DMS153 treated with DMSO at 0.1 percent for 48 hours (cell line): ENCODE data around the gene RPS14.
A peak's percentile ranks its signal among the peaks of the same experiment; 100 is the strongest.

Source experiments
- DNase-seq: peaks from one replicate; lab custom pipeline; 2025; ENCODE audit not compliant: unreplicated experiment; lab: John Stamatoyannopoulos, UW

Gene RPS14

DNA sequence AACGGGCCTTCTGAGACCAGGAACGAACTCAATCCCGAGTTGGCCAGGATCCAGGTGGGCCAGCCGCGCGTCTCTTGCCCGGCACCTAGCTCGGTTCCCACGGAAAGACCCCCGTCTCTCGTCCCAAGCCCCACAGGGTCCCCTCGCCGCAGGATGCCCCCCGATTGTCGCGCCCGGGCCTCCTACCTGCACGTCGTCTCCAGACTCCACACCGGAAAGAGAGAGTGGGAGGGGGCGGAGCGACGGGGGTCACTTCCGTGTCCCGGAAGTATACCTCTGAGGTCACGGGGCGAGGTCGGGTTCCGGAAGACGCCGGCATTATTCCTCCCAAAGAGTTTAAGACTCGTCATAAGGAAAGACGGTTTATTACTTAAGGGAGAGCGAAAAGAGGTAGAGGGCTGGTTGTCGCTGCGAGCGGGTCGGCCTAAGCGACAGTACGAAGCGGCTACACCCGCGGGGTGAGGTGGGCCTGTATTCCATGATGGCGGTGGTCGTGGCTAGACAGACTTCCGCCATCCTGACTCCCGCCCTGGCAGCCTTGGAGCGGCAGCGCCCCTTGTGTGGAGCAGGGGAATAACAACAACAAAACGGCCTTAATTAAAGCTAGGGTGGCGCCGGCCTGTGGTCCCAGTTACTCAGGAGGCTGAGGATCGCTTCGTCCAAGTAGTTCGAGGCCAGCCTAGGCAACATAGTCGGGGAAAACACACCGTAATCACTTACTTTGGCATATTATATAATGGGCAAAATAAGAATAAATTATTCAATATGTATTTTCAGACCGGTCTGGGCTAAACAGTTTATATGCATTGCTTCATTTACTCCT lies at the start of gene RPS14:
Gene RPS14 (minus strand): TSS at position 223 of the 823 bp plus-strand sequence. CDS start 2,006 bp downstream, outside the sequence.
- peak; percentile 58 for DNase-seq

DNA sequence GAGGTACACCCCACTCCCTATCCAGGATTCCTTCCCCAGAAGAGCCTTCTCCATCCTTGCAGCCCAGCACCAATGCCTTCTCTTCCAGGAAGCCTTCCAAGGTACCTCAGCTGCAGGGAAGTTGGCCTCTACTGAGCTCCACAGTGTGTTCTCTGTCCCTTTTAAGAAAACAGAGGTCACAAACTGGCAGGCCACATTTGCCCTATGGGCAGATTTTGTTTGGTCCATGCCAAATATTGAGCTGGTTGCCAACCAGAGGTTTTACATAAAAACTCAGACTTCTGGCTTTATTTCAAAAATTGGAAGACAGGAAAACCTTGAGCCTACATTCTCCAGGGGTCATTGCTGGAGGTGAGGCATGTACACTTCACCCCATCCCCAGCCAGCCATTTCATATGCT lies 49.4 kb upstream of the RPS14 start:
- no peak for DNase-seq

DNA sequence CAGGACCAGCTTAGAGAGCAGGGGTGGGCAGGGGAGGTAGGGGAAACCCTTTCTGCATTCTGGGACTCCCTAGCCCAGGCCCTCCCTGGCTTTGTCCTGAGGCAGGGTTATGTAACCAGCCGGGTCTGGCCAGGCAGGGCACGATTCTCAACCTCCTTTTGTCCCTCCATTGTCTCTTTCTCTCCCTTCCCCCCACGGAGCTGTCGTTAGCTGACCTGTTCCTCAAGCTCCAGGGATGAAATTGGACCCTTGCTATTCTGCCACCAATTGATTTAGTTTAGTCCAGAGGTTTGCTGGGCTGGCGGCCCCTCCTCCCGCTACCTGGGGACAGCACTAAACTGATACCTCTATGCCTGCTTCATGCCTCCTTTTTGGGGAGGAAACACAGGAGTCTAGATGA lies 49.0 kb upstream of the RPS14 start:
- no peak for DNase-seq

DNA sequence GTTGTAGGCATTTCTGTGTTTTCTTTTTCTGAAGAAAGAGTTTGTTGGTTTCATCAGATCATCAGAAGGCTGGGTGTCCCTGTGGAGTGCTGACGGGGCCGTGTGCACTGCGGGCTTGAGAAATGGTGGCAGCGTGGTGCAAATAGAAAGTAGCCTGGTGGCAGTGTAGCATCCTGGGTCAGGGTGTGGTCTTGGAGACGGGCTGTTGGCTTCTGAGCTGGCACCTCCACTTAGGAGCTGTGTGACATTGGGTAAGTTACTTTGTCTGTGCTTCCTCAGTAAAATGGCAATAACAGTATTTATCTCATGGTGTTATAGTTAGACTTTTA lies 48.4 kb upstream of the RPS14 start:
- no peak for DNase-seq

DNA sequence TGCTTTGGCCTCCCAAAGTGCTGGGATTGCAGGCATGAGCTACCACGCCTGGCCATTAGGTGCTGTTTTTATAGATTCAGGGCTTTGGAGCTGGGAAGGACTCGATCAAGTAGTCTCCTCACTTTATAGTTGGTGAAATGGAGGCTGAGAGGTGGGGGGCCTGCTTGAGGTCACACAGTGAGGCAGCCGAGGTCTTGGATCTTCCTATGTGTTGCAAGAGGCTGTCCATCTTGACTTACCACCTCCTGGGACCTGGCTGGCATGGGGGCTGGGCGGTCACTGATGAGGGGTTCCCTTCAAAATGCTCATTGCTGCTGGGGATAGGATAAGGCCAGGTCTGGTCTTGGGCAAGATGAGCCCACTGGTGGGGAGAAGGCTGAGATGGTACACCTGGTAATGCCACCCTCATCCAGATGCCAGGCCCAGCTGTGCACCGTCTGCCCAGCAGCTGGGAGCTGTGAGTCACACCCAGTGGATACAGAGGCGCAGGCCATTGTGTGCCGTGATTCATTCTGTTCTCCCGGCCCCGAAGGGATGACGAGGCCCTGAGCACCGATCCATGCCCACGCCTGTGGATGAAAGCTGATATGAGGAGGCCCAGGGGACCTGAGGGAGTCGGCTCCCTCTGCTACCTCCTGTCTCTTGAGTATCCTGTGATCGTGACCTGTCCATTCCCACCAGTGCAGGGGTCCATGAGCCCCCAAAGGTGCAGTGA lies 47.9 kb upstream of the RPS14 start:
- DNase-seq: peak; percentile 34

DNA sequence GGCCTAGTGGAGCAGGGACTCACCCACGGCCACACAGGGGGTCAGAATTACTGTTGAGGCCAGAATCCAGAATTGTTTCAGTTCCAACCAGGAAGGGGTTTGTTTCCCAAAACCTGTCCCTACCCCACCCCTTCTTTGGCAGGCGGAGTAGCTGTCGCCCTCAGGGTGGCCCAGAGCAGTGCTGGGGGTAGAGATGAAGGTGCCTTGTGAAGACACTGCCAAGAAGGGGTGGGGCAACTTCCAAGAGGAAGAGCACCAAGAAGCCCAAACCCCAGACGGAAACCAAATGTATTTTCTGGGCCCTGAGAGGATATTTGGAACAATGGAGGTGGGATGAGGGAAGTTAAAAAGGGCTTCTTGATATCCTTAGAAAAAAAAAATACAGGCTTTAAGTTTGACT lies 47.0 kb upstream of the RPS14 start:
- DNase-seq: no peak

DNA sequence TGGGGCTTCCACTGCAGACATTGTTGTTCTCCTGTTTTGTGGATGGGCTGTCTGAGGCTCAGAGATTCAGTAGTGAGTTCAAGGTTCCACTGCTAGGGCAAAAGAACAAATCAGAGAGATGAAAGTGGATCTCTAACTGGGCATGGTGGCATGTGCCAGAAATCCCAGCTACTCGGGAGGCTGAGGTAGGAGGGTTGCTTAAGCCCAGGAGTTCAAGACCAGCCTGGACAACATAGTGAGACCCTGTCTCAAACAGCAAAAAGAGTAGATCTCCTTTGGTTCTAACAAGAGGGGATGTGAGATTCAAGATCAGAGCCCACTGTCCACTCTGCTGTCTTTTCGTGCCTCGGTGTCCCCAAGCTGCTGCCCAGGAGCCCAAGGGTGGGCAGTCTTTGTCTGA lies 46.6 kb upstream of the RPS14 start:
- DNase-seq: no peak

DNA sequence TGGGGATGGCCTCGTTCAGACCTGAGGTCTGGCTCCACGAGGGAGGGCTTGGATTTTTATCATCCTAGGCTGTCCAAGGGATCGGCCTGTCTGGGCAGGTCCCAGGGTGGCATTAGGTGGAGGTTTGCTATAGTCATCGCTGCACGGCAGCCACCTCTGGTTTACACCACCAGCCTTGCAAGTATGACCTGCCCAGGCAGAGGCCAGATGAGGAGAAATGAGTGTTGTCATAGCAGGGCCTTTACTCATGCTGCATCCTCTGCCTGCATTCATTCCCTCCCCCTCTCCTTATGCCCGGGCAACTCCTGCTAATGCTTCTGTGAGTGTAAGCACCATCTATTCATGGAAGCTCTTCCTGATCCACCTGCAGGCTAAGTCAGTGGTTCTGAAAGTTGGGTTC lies 43.1 kb upstream of the RPS14 start:
- DNase-seq: no peak

DNA sequence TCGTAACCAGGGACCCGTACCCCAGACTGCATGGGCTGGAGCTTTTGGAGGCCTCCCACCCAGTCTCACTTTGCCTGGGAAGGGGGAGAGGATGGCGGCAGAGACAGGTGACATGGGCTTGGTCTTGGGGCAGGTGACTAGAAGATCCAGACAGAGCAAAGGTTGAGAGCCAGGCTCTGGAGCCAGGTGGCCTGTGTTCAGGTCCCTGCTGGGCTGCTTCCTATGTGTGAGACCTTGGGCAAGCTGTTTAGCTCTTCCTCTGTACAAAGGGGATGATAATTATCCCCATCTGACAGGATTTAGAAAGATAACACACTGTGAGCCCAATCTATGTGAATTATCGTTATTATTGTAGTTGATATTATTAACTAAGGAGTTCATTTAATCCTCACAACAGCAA lies 42.3 kb upstream of the RPS14 start:
- DNase-seq: no peak

DNA sequence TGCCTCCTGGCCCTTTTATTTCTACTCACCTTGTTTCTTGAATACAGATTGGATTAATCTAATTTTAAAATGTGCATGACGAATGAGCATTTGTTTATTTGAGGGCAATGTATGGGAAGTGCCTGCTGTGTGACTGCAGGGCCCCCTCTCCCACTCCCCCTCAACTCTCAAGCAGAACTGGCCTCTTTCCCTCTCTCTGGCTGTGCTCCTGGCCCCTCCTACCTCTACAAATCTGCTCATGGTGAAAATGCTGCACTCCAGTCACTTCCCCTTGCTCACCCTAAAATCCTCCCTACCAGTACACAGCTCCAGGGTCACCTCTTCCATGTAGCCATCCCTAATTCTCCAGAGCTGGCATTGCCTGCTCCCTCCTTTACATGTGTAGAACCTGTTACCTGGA lies 41.2 kb upstream of the RPS14 start:
- DNase-seq: no peak

DNA sequence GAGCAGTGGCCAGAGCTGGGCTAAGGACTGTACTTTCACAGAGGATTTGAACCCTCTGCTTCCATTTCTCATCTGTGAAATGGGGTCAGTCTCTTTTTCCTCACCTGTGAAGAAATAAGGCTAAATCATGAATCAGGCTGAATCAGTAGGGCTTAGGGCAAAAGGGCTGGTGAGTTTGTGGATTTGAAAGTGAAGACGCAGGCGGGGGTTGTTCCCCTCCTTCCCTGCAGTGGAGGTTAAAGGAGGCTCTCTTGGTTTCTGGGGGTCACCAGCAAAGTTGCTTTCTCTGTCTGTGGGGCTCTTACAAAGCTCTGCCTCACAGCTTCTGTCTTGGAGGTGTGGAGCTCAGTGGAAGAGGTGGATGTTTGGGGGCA lies 40.7 kb upstream of the RPS14 start:
- no peak for DNase-seq

DNA sequence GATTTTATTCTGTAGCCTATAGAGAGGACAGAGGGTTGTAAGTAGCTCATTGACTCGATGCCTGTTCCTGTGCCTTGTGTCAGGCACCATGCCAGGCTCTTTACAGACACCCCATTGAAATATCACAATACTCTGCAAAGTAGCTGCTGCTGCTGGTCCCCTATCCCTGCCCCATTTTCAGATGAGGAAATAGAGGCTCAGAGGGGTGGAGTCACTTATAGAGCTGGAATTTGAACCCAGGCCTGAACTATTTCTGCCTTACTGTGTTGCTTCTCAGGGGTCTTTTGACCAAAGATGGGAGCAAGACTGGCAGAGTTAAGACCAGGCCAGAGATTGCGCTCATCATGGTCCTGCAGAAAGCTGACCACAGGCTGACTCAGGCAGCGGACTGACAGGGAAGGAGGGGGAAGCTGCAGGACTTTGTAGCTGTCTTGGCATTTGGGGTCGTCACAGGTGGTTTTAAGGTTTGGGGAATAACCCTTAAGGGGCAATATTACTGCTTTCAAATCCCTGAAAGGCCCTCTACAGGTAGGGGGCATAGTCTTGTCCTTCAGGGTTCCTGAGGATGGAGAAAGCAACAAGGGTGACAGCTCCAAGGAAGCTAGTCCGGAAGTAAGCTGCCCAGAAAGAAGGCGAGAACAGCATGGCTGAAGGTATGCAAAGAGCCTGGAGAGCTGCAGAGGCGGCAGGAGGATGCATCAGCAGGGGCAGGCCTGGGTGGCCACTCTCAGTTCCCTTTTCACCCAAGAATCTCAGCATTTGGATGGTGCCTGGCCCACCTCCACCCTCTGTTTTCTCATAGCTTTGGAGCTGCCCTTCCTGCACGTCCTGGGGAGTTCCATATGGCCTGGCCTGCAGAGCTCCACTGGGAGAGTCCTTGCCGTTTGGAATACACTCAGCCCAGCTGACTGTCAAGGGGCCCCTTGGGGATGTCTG lies 40.1 kb upstream of the RPS14 start:
- DNase-seq: no peak

DNA sequence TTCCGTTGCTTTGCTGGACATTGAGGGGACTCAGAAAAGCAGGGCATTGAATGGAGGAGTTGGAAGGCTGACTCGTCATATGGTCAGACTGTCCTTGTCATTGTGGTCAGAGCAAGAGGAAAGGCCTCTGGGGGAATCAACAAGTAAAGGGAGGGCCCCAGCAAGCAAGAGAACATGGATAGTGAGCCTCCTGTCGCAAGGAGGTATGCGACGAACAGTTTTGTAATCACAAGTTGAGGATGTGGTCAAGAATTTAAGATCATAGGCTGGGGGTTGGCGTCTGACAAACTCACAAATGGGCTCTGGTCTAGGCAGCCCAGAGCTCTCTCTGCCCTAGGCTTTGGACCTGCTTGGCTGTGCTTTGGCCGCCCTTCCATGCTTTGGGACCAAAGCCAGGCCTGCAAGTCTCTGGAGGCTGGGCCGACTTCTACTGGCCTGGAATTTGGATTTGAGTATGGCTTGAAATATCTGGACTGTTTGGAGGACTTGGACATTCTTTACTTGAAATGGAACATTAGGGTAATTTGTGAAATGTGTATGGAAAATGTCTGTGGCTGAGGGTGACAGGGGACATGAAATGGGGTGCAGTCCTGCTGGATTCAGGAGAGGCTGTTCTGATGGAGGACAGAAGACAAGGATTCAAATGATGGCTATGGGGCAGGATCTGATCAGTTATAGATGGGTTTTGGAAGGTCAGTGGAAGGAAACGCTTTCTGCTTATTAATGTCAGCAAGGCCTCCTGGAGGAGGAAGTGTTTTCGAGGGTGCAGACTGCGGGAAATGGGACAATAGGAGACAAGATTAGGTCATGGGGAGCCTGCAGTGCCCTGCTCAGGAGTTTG lies 39.2 kb upstream of the RPS14 start:
- no peak for DNase-seq

DNA sequence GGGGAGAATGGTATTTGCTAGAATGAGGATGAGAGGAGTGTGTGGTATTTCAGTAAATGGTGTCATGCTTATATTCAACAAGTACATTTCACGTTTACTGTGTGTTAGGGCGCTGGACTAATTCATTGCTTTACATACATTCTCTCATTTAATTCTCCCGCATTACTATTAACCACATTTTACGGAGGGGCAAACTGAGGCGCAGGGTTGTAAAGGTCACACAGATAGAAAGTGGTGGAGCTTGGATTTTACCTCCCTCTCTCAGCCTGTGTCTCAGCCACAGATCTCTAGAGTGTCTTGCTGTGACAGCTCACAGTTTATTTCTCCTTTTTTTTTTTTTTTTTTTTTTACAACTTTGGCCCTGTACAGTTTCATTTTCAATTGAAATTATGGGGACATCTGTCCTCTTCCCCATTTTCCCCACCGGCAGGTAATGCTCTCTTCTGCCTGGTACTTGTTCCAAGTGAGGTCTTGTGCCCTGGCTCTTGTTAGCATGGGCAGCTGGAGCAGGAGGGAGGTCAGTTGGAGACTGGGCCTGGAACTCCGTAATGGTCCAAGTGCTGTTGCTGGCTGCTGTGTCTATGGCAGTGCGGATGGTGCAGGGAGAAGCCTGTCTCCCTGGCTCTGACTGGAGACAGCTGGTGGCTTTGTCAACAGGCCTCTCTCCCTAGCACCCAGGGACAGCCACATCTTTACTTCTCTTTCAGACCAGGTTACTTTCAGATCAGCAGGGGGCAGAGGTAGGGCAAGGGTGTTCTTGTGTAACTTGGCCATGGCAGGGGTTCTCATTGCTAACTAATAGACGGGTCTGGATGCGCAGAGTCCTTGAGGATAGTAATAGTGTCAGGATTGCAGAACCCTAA lies 37.9 kb upstream of the RPS14 start:
- no peak for DNase-seq

DNA sequence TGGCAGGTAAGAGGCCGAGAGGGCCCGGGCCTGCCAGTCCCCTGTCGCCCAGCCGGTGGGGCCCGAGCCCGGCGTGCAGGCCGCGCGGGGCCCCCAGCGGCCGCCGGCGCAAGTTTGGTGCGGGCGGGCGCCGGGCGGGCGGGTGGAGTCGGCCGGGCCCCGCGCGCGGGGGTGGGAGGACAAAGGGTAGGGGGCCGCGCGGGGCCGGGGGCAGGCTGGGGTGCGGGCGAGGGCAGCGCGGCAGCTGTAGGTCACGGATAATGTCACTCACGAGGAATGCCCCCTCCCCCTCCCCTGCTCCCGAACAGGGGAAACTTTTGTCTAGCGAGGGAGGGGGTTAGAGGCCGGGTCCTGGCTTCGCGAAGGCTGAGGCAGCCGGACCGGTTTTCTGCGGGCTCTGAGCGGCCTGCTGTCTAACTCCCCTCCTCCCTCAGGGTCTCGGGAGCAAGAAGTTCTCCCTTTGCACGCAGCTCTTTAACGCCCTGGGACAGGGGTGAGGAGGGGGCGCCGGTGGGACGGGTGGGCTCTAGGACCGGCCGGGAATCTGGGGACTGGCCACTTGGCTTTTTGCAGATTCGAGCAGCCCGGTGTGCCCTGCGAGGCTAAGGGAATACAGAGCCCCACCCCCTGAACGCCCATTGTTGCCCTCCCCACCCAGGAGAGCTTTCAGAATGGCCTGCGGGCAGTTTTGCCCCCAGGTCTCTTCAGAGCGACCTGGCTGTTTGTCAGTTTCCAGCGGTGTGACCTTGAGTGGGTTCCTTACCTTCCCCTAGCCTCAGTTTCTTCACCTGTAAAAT lies 37.1 kb upstream of the RPS14 start:
- DNase-seq: no peak

DNA sequence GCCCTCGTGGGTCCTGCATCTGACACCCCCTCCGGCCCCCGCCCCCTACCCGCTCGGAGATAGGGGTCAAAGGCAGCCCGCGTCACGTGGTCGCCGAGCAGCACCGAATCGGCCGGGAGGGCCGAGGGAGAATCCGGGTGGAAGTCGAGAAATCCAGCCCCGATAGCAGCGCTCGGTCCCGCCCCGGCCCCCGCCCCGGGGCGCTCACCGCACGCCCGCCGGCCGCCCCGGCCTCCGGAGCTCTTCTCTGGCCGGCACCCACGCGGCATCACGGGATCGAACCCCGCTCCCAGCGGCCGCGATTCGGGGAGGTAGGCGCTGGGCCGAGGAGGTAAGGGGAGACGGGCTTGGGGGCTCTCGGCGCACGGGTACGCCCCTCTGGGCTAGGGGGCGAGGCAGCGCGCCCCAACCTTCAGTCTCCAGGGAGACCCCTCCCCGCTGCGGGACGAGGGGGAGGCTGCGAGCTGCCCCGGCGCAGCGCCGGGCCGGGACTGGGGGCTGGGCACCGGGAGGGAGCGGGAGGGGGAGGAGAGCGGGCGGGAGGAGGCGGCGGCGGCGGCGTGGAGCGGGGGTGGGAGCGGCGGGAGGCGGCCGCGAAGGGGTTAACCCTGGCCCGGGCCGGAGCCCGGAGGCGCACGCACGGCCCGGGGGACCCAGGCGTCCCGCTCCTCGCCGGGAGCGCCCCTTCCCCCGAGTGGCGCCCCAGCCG lies 36.3 kb upstream of the RPS14 start:
- no peak for DNase-seq

DNA sequence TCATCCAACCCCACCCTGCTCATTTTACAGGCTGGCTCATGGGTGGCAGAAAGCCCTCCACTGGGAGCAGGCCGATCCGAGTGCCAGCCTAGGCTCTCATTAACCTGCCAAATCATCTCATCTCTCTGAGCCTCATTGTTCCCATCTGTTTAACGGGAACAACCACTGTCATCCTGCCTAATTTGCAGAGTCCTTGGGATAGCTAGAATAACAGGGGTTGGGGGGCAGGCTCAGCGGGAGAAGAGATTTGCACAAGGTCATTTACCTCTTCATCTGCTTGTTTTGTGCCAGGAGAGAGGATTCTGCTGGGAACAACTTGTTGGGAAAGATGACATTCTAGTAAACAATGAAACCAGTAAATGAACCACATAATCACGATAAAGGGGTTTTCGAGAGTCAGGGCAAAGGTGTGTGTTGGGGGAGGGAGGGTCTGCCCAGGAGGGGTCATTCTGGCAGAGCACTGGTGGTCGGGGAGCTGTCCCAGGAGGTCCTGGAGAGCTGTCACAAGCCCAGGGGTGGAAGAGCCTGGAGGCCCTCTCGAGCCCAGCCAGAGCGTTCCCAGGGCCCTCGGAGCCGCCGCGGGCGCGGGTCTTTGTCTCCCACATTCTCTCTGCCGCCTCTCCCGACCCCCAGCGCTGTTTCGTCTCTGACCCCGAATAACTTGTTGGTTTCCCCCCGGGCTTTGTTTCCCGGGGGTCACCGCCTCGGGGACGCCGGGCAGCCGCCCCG lies 35.6 kb upstream of the RPS14 start:
- DNase-seq: no peak

DNA sequence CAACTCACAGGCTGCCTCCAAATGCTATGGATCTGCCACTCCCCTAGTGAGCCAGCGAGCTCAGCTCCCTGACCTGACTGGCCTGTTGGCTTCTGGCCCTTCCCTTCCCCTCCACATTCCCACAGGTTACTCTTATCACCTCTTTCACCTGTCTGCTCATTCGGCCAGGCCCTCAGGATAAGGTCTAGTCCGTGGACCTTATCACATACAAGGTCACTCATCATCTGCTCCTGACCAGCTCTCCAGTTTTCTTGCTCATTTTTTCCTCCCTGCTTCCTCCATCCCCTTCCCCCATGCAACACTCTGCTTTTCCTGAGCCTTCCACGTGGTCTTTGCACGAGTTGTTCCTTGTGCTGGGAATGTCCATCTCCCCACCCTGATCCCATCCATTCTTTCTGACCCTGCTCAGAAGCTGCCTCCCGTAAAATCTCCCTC lies 32.5 kb upstream of the RPS14 start:
- DNase-seq: no peak
